ENCODE measurements around the gene CCDC85A.
"Not testable (repeated sequence)": the region's sequence is repeated elsewhere in the genome, so short reads cannot be mapped to it uniquely, and the experiment has no call there.

GRCh38 chr2:56159875-56160274, 23.9 kb upstream of the CCDC85A start:
- TF ChIP-seq CTCF, POLR2A (IDR thresholded peaks at IDR 0.05): not testable (repeated sequence)
